GM23338 (cell line): ENCODE measurements around the gene GRK5.

Experiments used
- CREB1 ChIP-seq: fragments of 250-450 bp; sonication (Bioruptor Pico); IDR thresholded peaks from 2 replicates; pipeline ENCODE4 v1.5.0; 2020; ENCODE audit warnings: low read depth, mild to moderate bottlenecking, moderate library complexity
- CTCF ChIP-seq, 2 experiments: fragments of 200-600 bp in 1 of 2; sonication (generic) in 1 of 2; conservative IDR thresholded peaks; 2 replicates each; pipeline versions ENCODE4 v1.5.1 to v1.6.1; 2016 to 2017; ENCODE audit warnings: antibody characterized with exemption in 2 of 2, low read depth in 2 of 2, mild to moderate bottlenecking in 2 of 2, moderate library complexity in 1 of 2
- EZH2 ChIP-seq: fragments of 200-600 bp; sonication (generic); IDR thresholded peaks from one replicate; pipeline ENCODE4 v1.8.0; 2017; ENCODE audit warnings: antibody characterized with exemption, mild to moderate bottlenecking, low read depth; ENCODE audit not compliant: unreplicated experiment
- EZH2phosphoT487 ChIP-seq: fragments of 200-600 bp; sonication (generic); IDR thresholded peaks from one replicate; pipeline ENCODE4 v1.8.1; 2018; ENCODE audit warnings: antibody characterized with exemption; ENCODE audit not compliant: unreplicated experiment
- NANOG ChIP-seq: IDR thresholded peaks from 2 replicates; pipeline ENCODE4 v1.6.1; 2016; ENCODE audit warnings: antibody characterized with exemption, borderline replicate concordance
- POLR2AphosphoS5 ChIP-seq: IDR thresholded peaks from 2 replicates; pipeline ENCODE4 v1.6.1; 2016; ENCODE audit warnings: antibody characterized with exemption, low read depth
- REST ChIP-seq: IDR thresholded peaks from one replicate; pipeline ENCODE4 v1.6.1; 2018; ENCODE audit warnings: antibody characterized with exemption; ENCODE audit not compliant: unreplicated experiment
- STAT1 ChIP-seq: IDR thresholded peaks from one replicate; pipeline ENCODE4 v1.6.1; 2016; ENCODE audit warnings: antibody characterized with exemption; ENCODE audit not compliant: unreplicated experiment

GRCh38 chr10:119242186-119242585, 34.8 kb downstream of the GRK5 start:
- TF ChIP-seq CTCF (conservative IDR thresholded peaks at IDR 0.05; ENCODE audit: low read depth in 2 of 2): no peak
- no peak for TF ChIP-seq EZH2phosphoT487
- no peak for TF ChIP-seq REST
- TF ChIP-seq POLR2AphosphoS5: no peak
- TF ChIP-seq STAT1: no peak
- no peak for TF ChIP-seq NANOG
- no peak for TF ChIP-seq EZH2
- TF ChIP-seq CREB1 (CRISPR knock-in tag): 0 out of 2 replicates have a peak, but pooled peaks have one; percentile 9
